Measurements from ENCODE around the gene ABI3BP.

The ABI3BP gene

DNA sequence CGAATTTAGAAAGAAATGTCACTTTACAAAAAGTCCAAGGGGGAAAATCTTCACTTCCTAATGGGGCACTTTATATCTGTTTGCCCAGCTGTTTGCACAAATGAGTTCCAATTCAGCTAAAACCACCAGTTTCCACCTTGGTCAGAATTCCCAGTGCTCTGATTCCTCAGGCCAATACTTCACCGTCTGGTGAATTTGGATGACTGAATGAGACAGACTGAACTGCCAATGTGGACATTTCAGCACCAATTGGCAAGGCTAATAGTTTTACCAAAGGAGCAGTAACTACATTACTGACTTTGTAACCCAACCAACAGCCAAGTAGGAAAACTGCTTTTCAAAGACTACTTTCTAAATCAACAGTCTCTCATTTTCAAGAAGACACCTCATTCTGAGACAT is 51.8 kb downstream of the ABI3BP start:
- no peak for DNase-seq

DNA sequence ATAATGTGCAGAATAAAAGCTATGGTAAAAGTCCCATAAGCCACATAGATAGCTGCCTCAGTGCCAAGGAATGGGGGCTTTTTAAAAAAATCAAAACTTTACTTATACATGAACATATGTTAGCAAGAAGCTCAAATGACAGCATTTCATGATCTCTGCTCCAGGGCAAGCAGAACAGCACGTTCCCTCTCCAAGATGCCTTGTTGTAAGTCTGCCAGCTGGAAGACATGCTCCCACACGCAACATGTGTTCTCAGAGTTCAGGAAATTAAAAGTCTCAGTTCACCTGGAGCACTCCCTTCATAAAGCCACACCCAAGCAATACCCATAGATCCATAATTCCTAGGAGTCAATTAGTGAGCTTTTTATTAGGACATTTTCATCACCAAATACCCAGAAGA is 52.2 kb downstream of the ABI3BP start:
- no peak for DNase-seq

DNA sequence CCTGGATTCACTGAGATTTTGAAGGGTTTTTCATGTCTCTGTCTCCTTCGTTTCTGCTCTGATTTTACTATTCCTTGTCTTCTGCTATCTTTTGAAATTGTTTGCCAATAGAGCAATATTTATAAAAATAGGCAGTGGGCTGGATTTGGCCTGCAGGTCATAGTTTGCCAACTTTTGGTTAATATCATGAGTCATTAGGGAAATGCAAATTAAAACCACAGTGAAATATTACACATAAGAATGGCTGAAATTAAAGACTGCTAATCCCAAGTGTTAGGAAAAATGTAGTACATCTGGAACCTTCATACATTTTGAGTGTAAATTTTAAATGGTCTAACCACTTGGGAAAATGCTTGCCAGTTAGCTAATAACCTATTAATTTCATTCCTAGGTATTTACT is 56.3 kb downstream of the ABI3BP start:
- no peak for DNase-seq

DNA sequence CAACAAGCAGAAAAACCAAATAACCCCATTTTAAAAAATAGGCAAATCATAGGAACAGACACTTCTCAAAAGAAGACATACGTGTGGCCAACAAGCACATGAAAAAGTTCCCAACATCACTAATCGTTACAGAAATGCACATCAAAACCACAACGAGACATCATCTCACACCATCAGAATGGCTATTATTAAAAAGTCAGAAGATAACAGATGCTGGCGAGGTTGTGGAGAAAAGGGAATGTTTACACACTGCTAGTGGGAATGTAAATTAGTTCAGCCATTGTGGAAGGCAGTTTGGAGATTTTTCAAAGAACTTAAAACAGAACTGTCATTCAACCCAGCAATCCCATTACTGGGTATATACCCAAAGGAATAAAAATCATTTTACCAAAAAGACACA is 60.7 kb downstream of the ABI3BP start:
- no peak for DNase-seq

DNA sequence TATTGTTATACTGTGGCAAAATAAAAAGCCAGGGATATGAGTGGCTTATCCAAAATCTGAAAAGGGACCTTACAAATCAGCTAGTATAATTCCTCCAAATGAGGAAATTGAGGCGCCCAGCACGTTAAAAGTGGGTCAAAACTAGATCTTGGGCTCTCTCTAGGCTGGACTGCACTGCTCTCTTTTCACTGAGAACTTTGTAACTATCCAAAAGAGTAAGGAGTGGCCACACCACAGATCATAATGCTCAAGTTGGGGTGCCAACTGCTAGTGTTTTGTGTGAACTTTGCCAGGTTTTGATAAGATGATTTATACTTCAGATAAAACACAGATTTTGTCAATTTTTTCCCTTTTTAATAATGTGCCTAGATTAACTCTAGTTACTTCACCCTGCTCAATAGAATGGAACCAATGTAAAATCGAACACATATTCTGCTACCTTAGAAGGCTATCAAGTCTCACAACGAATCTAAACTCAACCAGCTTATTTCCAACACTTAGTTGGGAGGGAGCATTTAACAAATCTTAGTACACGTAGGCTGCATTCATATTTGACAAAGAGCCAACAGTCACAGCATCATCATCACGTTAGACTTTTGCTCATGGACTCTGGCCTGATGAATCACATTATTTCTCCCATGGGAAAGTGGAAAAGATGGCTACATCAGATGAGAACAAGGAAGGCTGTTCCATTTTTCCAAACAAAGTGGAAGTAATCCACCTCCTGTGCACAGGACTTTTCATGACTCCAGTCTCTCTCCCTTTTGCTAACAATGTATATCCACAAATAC is 64.4 kb downstream of the ABI3BP start:
- no peak for DNase-seq

DNA sequence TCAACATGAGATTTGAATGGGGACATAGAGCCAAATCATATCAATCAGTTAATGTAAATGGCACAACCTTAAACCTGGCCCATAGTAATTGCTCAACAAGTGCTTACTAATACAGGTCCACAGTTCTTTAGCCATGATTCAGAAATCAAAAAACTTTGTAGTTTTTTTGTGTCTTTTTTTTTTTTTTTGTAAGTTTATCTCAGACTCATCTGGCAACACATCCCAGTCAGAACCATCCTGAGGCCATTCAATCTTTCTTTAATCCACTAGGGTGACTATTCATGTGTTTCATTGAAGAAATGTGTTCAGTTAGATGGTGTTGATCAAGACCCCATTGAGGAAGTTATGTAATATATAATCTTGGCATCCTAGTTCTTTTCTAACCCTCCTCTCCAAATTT is 65.4 kb downstream of the ABI3BP start:
- no peak for DNase-seq

DNA sequence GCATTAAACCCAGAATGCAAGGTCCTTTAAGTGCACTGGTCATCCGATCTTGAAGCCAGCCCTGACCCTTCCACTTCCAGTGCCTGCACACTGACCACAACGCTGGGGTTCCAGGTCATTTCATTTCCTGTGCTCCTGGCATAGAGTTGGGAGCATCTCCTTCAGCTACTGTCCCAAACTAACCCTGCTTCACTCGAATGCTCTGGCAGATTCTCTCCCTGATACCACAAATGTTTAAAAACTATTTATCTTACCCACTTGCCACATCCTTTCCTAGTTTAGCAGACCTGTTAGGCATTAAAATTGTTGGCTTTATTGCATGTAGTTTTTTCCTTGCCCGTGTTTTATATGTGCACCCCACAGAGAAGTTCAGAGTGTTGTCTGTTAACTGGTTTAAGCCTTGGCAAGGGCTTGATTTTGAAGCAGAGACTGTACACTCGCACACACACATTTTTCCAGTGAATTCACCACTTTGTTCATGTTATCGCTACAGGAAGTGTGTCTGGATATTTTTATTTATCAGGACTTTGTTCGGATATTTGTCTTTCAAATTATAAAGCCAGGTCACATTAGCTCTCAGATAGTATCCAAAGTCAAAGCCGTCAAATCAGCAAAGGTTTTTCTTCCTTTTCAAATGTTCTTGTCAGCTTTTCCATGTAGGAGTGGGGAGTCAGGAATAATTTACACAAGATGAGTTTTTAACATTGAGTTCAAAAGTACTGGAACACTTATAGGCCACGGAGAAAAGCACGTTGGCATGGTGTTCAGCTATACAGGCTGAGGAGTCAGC is 77.3 kb downstream of the ABI3BP start:
- DNase-seq = no peak

DNA sequence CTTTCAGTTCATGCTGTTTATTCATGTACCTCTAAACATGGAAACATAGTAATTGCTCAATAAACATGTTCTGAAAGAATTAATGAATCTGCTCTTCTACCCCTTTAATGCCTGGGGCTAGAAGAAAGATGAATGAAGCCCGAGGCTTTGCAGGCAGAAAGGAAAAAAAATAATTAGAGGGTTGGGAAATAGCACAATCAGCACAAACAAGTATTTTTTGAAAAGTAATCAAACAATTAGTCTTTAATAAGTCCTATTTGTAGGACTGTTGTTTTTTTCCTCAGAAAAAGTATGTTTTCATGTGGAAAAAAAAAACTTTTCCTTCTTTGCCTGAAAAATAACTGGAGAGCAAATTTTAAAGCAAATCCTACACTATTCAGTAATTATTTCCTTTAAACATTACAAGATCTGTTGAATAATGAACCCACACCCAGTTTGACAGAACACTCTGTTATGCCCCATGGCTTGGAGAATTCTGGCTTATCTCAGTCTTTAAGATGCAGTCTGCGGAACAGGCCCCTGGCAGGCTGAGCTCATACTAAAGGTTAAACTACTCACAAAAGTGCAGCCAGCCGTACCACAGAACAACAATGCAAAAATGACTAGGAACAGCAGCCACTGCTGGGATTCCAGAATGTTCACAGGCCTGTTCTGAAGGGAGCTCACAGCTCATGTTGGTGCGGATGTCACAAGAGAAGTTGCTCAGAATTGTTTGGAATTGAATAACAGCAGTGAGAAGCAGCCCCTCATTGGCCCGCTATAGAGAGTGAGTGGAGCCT is 79.2 kb downstream of the ABI3BP start:
- no peak for DNase-seq

DNA sequence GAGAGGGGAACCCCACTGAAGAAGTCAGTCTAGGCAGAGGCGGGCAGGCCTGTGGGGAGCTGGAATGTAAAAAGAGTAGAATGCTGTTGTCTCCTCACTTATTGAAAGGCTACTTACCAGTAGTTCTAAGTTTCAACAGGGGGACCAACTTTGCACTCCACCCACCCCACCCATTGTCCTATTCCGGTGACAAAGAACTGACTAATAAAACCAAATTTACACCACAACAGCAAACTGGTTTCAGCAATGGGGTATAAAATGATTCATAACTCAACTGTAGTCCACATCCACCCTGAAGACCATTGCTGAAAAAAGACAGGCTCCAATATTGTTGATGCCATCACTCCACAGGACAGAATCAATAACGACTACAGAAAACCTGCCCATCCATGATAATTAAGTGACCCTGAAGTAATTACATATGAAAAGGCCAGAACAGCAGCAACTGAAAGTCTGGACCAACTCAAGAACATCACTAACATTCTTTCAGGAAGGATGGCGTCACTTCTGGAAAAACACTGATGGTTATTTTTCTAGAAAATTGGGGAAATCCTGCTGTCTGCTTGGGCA is 80.2 kb downstream of the ABI3BP start:
- no peak for DNase-seq

DNA sequence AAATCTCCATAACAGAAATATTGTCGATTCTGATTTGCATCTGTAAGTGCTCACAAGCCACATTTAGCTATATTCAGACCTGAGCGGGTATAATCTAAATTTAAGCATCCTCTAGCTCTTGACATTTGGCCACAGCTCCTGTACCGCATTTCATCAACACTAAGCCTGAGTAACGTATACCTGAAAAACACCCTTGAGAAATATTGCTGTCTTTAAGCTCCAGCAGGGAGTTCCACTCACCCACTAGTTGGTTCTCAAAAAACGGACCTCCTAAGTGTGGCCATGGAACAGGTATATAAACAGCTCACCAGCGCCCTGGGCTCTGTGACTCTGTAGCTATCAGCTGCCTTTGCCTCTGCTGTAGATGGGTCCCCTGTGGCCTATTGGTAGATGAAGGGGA is 80.7 kb downstream of the ABI3BP start:
- no peak for DNase-seq

DNA sequence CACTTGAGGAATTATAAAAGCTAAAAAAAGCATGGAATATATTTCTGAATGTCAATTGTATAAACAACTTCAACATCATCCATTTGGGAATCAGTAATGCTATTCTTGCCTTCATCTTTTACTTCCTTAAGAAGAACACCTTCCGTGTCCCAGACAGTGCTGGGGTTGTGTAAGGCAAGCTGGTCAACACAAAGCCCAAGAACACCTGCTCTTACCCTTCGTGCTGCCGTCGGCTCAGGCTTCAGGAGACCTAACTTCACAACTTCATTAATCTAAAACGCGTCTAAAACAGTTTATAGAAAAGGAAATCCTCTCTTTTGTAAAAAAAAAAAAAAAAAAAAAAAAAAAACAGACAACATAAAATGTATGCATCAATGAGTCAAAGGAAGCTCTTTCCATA is 81.3 kb downstream of the ABI3BP start:
- DNase-seq = no peak

DNA sequence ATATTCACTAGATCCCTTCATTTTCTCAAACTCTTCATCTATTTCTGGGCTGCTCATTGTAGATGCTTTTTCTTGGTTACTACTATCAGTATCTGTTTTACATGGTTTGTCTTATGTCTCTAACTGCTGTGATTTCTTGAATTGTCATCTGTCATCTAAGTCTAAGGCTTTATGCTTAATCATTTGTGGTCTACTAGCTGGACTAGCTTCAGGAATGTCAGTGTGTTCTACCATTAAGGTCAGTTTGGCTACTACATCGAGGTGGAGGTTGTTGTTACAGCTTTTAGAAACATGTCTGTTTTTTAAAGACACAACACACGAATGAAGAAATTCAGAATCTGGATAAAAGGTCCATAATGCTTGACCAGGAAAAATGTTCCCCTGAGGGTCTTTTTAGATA is 82.2 kb downstream of the ABI3BP start:
- DNase-seq = no peak

DNA sequence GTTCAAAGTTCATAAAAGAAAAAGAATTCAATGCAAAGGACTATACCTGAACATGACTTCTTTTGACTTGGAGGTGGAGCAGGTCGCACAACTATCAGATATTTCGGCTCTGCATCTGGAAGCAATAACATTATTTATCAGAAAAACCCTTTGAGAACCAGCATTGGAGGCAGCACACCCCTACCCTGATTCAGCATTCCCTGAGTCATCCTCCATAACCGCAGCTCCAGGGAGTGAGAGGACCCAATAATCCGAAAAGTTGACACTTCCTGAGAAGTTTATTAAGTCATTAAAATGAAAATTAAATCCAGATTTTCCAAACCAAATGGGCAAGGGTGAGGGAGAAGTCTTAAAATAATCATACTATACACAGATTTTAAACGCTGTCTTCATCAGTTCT is 90.6 kb downstream of the ABI3BP start:
- DNase-seq = no peak

DNA sequence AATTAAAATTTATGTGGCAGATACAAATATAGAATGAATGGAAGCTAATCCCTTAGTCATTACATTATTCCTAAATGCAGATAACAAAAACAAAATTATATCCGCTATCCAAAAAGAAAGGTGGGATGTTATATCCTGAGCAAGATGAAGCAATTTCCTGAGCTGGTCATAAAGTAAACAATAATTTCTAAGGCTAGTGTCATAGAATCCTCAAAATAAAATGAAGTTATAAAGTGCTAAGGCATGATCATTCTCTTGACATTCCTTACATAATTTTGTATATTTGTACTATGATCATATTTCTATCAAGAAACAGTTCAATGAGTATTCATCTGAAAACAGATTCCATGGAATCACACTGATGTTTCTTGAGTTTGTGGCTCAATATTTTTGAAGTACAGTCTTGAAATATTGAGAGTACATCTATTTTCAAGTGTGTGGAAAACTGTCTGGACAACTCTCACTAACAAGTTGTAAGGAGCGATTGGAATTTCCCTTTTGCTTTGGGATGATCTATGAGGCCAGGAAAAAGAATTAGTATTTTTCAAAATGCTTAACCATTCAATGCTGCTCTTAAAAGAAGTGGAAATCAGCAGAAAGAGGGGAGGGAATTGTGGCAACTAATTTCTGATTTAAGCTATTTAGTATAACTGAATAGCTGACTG is 92.4 kb downstream of the ABI3BP start:
- DNase-seq = no peak

DNA sequence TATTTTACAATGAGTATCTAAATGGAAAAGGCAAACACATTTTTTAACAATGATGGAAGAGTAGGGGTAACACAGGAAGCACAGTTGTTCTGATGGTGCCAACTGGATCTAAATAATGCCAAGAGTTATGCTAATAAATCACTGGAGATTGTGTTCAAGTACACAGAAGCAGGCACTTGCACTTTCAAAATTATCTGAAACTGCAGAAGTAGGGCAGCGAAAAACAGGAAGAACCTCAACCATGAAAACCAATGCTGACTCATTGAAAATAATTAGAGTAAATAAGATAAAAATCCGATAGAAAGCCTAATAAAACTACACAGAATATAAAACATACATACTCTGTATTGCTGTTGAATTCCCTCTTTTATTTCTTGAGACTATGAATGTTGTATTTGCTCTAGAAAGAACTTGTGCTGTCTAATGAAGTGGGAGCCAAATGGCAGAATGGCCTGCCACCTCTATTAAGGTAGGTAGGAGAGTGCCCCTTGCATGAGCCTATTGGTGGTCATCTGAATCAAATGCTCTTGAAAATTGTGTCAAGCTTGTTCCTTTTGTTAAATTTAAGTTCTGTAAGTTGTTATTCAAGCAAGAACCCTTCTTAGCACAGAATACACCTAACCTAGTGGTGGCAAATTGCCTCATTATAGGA is 93.7 kb downstream of the ABI3BP start:
- DNase-seq = no peak

DNA sequence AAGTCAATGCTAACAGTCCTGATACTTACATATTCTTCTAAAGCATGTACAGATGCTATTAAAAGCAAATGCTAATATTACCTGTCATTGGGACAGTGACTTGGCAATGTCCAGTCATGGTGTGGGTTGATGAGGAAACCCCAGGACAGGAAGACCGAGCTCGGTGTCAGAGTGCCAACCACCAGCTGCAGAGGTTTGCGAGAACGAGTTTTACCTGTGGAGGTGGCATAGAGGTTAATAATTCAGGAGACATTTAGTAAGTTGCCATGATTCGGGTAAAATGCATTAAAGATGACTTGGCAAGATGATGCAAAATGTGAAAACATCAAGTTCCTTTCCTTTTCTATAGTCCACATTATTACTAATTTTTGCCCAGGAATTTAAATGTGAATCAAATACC is 94.5 kb downstream of the ABI3BP start:
- DNase-seq = no peak

DNA sequence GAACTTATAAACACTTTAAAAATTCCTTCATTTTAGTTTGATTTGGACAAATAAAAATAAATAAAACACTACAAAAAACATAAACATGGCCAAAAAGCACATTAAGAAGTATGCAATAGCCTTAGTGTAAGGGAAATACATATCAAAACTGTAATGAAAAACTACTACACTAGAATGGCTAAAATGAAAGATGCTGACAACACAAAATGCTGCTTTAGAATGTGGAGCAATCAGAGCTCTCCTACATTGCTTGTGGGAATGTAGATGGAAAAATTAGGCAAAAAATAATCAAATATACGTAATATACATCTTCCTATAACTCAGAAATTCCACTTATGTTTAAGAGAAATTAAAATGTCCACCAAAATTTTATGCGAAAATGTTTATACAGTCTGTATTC is 96.2 kb downstream of the ABI3BP start:
- no peak for DNase-seq

DNA sequence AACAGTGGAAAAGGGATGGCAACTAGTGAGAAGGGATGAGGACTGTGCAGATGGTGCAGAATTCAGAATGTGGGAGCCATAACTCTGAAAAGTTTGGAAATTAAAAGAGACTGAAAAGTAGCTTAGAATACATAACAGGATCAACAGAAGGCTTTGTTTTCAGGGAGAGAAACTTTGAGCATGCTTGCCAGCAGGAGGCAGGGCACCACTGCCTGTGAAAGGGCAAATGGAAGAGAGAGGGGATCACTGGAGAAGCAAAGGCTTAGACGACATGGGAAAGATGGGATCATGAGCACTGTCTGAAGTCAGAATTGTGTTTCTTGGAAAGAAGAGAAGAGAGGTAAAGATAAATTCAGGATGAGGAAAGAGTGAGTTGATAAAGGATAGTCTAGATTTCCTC is 99.6 kb downstream of the ABI3BP start:
- DNase-seq = no peak

DNA sequence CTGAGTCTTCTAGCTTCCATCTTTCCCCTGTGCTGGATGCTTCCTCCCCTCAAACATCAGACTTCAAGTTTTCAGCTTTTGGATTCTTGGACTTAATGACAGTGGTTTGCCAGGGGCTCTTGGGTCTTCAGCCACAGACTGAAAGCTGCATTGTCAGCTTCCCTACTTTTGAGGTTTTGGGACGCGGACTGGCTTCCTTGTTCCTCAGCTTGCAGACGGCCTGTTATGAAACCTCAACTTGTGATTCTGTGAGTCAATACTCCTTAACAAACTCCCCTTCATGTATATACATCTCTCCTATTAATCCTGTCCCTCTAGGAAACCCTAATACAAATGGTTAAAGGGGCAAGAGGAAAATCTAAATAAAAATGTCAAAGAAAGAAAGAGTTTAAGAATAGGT is 100.1 kb downstream of the ABI3BP start:
- no peak for DNase-seq

DNA sequence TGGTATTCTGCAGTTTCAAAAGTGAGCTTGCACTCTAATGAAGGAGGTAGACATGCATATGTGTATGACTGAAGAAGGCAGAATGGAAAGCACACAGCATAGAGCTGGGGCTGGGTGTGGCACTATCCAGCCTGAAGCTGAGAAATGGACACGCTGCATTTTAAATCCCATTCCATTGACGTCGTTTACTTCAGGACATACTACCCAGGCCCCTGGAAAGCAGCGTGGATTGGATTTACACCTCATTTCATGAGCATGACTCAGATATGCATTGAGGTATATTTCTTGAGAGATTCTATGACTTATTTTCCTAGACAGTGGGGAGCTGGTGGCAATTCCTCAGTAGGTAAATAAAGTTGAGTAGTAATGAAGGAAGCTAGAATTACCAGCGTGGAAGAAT is 101.4 kb downstream of the ABI3BP start:
- no peak for DNase-seq

DNA sequence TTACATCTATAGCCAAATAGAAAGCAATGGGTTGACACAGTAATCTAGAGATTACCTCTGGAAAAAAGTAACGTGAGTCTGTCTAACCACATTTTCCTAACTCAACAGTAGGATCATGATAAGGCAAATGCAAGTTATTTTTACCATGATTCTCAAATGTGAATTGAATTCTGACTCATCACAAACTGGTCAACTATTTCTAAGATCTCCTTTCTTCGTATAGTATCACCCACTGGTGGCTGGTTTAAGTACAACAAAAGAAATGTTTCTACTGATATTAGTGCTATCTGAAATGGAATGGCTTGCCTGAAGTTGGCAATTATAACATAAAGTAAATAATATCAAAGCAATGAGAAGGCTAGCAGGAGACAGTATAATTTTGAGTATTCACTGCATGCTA is 102.2 kb downstream of the ABI3BP start:
- no peak for DNase-seq

DNA sequence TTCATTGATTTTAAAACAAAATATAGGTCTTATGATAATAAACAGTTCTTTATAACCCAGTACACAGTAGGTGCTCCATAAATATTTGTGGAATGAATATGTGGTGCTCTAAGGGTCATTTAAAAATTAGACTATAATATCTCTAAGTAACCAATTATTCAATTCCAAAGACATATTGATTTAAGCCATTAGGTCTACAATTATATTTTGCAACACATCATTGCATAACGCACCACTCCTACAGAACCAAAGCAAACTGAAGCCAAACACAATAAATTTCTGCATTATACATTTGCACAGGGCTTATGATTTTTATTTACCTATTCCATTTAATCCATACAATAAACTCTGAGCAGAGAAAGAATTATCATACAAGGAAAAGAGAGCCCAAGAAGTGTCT is 104.3 kb downstream of the ABI3BP start:
- no peak for DNase-seq

All from T-helper 1 cell (primary cell).